ENCODE data around the gene TRIM40.

The TRIM40 gene

DNA sequence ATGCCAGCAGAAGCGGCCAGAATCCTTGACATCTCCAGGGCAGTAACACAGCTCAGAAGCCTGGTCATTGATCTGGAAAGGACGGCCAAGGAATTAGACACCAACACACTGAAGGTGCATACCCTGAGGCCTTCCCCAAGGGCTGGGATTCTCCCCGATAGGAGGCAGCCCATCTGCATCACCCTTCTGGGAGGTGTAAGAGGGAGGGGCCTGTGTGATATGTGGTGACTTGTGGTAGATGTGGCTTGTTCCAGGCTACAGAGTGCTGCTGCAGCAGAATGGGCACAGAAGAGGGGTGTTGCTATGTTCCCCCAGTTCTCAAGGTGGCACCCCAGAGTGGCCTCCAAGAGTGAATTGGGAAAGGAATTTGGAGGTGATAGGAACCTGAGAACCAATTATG lies 11.2 kb downstream of the TRIM40 start:
- no peak for DNase-seq (ENCODE audit: low read depth in 2 of 2)

DNA sequence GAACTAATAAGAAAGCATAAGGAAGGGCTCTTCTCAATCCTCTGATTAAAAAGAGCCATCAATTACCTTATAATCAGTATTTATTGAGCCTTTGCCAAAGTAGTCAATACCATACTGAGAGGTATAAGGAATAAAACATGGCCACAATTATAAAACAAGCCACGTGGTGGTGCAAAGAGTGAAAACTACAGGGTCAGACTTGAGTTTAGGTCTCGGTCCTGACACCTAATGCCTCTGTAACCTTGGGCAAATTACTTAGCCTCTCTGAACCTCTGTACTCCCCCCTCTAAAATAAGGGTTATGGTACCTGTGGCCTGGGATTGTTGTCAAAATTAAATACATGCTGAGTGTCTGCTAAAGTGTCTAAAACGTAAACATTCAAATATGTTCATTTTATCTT lies 13.3 kb downstream of the TRIM40 start:
- DNase-seq (ENCODE audit: low read depth in 2 of 2): no peak

DNA sequence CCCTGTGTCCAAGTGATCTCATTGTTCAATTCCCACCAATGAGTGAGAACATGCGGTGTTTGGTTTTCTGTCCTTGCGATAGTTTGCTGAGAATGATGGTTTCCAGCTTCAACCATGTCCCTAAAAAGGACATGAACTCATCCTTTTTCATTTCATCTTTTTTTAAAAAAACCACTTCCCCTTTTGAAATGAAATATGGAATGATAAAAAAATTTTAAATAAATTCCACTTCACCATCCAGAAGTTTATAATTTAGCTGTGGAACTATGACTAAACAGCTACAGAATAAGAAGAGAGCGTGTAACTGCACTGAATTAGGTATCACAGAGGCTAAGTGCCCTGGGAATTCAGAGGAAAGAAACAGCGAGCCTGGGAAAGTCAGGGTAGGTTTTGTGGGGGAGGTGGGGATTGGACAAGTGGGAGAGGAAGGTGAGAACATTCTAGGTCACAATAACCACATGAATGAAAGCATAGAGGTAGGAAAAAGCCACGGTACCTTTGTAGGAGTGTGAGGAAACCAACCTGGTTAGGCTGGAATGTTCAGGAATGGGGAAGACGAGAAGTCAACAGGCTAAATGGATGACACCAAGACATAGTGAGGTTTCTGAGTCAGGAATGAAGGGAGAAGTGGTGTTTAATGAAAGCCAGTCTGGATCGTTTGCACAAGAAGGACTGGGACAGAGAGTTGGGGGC lies 14.1 kb downstream of the TRIM40 start:
- DNase-seq (ENCODE audit: low read depth in 2 of 2): no peak

DNA sequence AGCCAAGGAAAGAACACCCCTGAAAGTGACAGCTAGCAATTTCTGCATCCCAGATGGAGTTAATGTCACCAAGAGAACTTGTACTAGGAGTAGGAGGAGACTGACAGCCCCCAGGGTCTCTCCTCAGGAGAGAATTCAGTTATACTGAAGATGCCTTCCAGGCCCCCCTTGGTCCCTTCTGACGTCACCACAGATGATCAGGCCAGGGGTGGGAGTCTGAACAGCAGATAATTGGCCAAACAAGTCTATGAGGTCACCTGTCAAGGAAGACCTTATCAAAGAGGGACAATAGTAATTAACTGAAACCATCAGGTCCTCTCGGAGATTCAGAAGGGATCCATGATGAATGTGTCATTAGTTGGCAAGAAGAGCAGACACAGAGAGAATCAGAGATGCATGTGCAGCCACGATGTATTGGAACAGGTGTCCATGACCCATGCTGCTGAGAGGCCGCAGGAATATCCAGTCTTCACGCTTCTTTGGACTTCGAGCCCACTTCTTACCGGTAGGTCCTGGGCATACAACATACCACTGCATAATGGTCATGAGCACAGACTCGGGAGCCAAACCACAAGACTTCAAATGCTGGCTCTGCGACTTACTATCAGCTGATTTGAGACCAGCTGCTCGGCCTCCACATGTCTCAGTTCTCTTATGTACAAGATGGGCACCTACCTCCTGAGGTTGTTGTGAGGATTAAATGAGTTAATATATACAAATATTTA lies 14.9 kb downstream of the TRIM40 start:
- no peak for DNase-seq (ENCODE audit: low read depth in 2 of 2)

DNA sequence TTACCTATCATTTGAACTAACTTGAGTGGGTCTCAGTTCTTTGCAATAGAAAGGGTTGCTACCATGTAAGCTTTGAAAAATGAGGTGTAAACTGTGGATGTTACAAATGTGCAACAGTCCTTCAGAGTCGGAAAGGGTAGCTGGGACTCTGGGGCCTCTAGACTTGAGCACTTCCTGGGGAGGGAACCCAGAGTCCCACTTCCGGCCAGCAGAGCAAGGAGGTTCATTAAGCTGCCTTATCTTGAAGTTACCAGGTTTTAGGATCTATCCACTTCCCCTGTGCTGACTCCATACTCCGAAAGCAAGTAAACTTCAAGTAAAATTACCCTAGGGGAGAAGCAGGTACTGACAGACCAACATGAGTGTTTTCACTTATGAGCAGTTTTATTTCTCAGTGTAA lies 15.6 kb downstream of the TRIM40 start:
- DNase-seq (ENCODE audit: low read depth in 2 of 2): no peak

DNA sequence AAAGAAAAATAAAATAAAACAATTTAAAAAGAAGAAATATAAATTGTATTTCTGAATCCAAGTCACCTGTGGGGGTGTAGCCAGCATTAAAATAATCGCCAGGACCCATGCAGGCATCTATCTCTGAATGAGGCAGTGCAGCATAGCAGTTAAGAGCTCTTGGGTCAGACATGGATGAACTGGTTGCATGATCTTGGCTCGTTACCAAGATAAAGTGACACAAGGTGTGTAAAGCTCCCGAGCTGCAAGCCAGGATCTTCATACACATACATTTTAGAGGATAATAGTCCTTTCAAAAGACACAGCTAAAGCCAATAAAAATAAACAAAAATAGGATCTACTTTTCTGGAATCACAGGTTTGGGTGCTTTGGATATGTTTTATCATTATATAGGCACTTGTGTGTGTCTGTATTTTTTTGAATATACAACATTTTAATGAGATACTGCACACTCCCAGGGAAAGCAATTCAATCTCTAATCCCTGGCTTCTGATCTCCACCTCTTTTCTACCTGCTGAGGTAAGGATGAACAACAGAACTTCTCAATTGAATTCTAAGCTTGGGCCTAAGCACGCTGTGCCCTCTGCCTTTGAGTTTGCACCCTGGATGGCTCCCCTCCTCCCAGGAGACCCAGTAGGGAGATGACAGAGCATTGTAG lies 16.2 kb downstream of the TRIM40 start:
- no peak for DNase-seq (ENCODE audit: low read depth in 2 of 2)

DNA sequence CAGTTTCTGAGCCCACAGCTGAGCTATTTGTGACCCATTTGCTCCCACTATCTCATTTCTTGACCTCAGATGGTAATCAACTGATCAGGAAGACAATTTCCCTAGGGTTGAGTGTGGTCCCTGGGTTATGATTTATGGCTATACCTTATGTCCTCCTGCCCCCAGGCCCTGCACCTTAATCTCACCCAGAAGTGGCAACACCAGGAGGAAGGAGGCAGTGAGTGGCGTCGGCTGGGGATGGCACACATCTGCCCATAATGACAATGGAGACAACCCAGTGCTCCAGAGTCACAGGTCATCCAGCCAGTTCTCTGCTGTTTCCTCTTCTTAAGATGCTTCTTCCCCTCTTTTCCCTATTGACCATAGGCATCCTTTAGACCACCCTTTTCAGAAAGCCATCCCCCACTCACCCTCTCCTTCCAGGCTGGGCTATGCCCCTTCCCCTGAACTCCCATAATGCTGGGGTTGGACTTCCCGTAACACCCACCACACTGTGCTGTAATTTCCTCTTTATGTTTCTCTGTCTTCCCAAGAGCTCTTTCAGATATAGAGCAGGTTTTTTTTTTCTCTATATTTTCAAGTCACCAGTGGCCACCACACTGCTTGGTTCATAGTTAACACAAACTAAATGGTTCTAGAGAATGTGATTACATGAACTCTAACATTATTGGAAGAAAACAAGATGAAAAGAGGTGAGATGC lies 17.1 kb downstream of the TRIM40 start:
- DNase-seq (ENCODE audit: low read depth in 2 of 2): no peak

DNA sequence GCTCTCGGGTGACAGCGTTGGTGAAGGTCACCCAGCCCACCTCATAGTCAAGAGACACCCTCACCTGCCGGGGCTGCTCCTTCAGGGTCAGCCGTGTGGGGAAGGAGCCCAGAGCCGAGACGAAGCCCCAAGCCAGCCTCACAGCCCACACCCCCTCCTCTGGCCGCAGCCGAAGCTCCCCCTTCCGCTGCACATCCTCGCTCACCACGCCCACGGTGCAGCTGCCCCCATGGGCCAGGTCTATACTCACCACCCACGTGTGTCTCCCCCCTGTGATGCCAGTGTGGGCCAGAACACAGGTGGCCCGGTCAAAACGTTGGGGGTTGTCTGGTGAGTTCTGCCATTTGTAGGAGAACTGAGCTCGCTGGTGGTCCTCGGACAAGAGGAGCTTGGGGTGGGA lies 18.1 kb downstream of the TRIM40 start:
- no peak for DNase-seq (ENCODE audit: low read depth in 2 of 2)

DNA sequence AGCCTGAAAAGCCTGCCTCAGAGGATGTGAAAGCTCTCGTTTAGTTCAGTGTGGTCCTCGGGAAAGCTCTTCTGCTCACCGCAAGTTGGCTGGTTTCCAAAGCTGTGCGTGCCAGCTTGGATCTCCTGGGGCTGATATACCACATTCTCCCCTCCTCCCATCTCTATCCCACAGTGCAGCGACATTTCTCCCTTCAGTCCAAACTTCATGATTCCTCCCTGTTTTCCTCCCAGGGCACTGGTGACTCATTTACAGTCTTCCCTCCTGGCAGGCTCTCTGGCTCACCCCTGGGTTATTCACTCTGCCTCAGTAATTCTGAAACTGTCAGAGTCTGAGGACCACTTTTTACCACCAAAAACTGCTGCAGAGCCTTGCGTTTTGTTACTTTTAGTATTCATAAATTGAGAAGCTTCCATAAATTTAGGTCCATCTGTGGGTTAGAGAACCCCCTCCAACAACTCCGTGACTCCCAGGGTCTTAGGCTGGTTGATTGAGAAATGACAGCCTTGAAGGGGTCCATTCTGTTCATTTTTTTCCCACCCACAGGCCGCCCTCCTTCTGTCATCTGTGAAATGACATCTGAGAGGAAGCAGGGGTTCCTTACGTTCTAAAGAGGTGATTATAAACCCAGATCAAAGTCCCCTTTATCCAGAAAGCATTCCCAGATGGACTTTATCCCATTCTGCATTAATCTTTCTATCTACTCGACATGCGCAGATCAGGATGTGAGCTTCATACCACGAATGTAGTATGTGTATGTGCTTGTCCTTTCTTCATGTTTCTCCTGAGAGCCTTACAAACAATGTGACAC lies 19.0 kb downstream of the TRIM40 start:
- no peak for DNase-seq (ENCODE audit: low read depth in 2 of 2)

DNA sequence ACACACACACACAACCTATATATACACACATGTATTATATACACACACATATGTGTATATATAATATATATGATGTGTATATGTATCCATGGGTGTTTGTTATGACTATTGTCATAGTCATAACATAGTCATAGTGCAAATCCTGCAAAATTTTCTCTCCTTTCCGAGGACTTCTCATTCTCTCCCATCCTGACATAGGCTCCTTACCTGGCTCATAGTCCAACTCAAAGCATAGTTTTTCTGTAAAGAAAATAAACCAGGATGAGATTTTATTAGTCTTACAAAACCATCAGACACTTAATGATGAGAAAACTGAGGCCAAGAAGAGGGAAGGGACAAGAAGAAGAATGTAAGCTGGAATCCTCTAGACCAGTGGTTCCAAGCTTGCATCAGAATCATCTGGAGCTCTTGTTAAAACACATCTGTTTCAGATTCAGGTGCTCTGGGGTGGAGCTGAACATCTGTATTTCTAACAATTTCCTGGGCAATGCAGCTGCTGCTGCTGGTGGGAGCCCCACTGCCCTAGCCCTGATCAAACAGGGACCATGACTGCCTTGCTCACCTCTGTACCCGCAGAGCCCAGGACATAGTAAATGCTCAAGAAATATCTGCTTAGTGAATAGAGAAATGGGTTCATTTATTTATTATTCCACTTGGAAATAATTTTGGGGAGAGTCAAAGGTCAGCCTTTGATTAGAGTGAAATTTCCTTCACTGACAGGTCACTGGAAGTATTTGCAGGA lies 19.8 kb downstream of the TRIM40 start:
- no peak for DNase-seq (ENCODE audit: low read depth in 2 of 2)

DNA sequence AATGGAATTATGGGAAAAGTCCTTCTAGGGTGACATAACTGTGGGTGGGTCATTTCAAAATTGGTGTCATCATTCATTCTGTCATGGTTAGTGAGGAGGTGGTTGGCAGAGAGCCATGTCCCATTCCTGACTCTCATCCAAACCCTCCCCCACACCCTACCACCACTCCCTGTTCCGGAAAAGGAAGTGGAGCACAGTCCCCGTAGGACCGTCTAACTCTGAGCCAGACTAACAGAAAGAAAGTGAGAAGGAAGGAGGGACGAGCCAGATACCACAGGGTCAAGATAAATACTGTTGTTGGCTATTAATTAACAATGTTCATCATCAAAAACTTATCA lies 20.3 kb downstream of the TRIM40 start:
- DNase-seq (ENCODE audit: low read depth in 2 of 2): no peak

DNA sequence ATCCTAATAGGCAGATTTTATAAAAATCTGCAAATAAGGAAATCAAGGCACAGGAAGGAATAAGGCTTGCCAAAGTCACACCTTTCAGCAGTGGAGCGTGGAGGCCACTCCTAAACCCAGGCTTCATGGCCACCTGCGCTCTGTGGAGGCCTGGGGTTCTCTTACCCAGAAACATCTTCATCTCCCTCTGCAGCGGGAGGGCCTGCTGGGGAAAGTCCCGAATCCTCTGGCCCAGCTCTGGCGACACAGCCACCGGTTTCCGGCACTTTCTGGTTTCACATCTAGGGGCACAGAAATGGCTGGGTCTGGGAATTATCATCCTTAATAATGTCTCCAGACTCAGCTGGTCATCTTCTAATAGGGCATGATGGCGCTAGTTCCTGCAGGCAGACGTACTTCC lies 20.8 kb downstream of the TRIM40 start:
- DNase-seq (ENCODE audit: low read depth in 2 of 2): no peak

DNA sequence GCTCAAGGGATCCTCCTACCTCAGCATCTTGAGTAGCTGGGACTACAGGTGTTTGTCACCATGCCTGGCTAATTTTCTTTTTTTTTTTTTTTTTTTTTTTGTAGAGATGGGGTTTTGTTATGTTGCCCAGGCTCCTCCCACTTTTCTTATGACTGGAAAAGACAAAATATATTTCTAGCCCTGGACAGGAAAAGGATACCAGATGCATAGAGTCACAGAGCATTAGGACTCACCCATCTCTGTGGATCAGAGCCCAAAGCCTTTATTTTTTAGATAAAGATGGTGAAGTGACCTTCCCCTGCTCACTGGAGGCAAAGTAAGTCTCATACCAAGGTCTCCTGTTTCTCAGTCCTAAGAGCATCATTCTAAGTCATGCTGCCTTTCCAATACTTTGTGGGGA lies 21.6 kb downstream of the TRIM40 start:
- DNase-seq (ENCODE audit: low read depth in 2 of 2): no peak

DNA sequence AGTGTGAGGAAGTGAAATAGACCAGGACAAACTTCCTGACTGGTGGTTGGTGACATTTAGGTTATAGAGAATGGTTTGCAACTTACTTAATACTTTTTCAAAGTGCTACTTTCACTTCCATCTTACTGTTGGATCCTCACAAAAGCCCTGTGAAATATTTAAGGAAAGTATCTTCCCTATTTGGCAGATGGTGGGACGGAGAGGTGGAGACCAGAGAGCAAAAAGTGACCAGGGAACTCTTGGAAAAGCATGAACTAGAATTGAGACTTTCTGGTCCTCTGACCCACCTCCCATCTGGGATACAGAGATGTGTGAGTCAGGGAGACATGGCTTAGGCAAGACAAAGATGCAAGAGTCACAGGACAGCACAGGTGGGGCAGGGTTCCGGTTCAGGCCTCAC lies 22.1 kb downstream of the TRIM40 start:
- DNase-seq (ENCODE audit: low read depth in 2 of 2): no peak

DNA sequence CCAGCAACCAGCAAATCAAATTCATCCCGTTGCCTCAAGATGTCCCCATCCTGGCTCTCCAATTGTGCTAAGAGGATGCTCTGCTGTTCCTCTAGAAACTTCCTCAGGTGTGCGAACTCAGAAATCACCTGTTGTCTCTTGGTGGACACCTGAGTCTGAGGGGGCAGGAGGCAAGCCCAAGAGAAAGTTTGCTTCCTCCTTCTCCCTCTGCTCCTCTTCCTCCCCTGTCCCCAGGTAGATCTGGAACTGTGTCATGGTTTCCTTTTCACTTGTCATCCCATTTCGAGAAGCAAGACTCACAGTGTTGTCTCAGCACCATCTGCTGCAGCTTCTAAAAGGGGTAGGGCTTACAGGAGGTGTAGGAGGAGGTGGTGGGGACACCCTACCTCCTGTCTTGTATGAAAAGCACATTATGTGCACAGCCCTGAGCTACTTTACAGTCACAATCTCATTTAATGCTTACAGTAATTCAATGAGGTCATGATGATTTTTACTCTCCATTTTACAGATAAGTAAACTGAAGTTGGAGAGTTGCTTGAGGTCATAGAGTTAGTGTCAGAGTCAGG lies 22.6 kb downstream of the TRIM40 start:
- DNase-seq (ENCODE audit: low read depth in 2 of 2): no peak

DNA sequence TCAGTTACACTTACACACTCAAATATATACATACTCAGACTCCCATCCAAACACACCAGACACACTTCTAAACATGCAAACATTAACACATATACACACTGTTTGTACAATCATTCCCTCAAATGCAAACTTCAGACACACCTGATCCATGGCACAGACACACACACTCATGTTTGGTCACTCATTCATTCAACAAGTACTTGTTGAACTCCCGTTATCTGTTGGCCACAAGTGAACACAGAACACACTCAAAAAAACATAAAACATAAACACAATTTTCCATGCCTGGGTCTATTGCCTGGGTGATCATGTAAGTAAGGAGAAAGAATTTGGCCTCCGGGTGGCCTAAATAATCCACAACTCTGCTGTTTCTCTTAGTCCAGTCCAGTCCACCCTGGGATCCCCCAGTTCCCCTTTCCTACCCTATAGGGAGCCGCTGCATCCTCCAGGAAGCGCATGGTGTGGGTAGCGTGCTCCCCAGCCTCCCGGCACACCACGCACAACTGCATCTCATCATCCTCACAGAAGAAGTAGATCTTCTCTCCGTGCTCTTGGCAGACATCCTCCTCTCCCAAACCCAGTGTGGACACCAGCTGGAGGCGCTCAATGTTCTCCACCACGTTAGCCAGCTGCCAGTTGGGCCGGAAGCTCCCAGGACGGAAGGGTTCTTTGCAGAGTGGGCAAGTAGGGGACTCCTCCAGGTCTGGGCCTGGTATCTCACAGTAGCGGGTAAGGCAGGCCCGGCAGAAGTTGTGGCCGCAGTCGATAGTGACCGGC lies 24.3 kb downstream of the TRIM40 start:
- DNase-seq (ENCODE audit: low read depth in 2 of 2): no peak

DNA sequence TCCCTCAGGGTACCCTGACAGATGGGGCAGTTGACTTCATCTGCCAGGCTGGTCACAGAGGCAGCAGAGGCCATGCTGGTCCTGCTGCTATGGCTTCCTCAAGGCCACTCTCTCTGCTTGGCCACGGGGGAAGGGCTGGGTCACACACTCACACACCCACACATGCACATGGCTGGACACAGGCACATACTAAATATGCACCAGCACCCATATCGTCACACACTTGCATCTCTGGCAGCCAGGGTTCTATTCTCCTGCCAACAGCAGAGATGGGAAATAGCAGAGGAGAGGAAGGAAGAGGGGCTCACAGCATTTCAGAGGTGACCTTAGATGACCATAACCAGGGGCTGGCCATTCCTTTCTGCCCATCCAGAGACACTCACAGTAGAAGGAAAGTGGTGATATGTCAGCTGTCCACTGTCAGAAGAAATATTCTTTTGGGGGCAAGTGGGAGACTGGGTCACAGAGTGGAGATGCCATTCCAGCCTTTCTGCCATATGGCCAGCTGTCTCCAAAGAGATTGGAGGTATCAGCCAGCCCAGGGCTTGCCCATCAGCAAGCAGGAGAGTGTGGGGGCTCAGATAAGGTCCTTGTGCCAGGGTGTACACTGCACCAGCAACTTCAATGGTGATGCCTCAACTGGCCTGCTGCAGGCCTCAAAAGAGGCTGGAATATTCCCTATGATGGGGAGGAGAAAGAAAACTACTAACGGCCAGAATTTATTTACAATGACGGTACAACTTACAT lies 25.0 kb downstream of the TRIM40 start, which contains the start of gene TRIM10:
TRIM10 (minus strand) TSS at position 427 of the 747 bp plus-strand sequence; CDS start at position 74, 353 bp downstream.
- no peak for DNase-seq (ENCODE audit: low read depth in 2 of 2)

DNA sequence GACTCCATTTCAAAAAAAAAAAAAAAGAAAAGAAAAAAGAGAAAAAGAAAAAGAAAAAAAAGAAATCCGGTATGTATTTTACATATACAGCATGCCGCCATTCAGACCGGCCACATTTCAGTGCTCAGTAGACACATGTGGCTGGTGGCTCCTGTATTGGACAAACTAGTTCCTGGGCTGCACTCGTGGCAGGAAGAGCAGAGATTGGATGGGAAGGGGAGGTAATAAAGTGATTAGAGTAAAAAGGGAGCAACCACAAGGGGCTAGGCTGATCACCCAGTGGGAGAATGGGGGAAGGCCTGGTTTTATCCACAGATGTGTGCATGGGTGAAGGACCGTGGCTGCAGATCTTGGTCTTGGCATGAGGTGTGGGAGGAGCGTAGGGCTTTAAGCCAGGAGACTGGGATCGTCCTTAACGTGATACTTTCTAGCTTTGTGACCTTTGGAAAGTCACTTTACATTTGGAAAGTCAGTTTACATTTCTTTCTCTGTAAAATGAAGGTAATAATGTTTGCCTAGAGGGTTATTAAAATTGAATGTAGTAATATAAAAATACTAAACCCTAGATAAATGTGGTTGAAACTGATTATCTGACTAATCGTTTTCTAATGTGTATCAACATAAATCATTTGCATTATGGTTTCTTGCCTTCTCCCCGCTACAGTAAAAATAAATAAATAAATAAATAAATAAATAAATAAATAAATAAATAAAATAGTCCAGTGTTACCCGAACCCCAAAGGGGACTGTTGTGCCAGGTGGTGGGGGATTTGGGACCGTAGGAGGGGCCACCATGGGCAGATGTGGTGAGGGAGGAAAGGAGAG lies 26.5 kb downstream of the TRIM40 start:
- DNase-seq (ENCODE audit: low read depth in 2 of 2): no peak
